AG08395 (cell line): ENCODE data around the gene TNFRSF6B.
"Not testable (repeated sequence)": the region's sequence is repeated elsewhere in the genome, so short reads cannot be mapped to it uniquely, and the experiment has no call there.

ENCODE experiments used
- DNase-seq: peaks from one replicate; pipeline ENCODE4 v3.0.0; 2012; ENCODE audit warnings: mixed read lengths, low spot score

Gene TNFRSF6B

DNA sequence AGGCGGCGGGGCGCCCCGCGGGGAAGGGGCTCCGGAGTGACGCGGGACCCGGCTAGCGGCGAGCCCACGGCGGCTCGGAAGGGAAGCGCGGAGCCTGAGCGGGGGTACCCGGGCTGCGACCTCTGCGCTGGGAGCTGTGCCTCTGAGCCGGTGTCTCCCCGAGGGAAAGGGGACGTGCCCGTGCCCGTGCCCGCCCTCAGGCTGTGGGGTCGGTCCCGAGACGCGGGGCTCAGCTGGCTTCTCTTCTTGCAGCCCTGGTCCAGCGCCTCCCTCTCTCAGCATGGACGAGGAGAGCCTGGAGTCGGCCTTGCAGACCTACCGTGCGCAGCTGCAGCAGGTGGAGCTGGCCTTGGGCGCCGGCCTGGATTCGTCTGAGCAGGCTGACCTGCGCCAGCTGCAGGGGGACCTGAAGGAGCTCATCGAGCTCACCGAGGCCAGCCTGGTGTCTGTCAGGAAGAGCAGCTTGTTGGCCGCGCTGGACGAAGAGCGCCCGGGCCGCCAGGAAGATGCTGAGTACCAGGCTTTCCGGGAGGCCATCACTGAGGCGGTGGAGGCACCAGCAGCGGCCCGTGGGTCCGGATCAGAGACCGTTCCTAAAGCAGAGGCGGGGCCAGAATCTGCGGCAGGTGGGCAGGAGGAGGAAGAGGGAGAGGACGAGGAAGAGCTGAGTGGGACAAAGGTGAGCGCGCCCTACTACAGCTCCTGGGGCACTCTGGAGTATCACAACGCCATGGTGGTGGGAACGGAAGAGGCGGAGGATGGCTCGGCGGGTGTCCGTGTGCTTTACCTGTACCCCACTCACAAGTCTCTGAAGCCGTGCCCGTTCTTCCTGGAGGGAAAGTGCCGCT is 12.1 kb downstream of the TNFRSF6B start:
- no peak for DNase-seq

DNA sequence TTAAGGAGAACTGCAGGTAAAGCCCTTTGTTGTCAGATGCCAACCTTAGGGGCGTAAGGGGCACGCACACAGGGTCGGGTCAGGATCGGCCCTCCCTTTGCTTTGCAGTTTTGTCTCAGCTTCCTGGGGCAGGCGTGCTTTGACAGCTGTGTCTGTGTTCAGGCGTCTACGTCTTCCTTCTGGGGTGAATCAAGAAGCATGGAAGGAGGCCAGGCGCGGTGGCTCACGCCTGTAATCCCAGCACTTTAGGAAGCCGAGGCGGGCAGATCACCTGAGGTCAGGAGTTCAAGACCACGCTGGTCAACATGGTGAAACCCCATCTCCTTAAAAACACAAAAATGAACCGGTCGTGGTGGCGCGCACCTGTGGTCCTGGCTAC is 12.7 kb downstream of the TNFRSF6B start:
- DNase-seq, result no peak

DNA sequence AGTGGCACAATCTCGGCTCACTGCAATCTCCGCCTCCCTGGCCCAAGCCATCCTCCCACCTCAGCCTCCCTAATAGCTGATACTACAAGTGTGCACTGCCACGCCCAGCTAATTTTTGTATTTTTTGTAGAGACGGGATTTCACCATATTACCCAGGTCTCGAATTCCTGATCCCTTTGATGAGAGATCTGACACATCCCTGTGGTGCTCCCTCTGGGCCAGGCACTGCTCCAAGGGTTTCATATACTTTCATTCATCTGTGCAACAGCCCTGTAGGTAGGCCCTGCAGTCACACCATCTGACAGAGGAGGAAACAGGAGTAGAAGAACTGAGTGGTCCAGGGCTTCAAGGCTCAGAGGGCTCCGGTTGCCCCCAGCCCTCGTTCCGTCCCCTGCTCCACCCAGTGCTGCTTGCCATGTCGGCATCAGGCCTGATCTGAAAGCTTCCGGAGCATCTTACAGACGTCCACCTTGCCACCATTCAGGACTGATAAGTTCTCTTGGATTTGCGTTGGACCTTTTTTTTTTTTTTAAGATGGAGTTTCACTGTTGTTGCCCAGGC is 14.7 kb downstream of the TNFRSF6B start:
- no peak for DNase-seq

DNA sequence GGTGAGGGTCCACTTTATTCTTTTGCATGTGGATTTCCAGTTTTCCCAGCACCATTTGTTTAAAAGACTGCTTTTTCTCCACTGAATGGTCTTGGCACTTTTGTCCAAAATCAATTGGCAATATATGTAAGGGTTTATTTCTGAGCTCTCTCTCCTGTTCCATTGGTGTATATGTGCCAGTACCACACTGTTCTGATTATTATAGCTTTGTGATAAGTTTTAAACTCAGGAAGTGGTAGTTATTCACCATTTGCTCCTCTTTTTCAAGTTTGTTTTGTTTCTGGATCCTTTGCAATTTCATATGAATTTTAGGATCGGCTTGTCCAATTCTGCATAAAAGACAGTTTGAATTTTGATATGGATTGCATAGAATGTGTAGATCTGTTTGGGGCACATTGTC is 15.7 kb downstream of the TNFRSF6B start:
- DNase-seq, result no peak

DNA sequence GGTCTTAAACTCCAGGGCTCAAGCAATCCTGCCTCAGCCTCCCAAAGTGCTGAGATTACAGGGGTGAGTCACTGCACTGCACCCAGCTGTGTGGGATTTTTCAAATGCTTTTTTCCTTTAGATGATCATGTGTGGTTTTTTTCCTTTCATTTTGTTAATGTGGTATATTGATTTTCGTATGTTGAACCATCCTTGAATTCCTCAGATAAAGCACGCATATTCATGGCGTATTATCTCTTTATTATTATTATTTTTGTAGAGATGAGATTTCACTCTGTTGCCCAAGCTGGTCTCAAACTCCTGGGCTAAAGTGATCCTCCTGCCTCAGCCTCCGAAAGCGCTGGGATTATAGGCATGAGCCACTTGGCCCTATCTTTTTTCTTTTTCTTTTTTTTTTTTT is 18.4 kb downstream of the TNFRSF6B start:
- no peak for DNase-seq

DNA sequence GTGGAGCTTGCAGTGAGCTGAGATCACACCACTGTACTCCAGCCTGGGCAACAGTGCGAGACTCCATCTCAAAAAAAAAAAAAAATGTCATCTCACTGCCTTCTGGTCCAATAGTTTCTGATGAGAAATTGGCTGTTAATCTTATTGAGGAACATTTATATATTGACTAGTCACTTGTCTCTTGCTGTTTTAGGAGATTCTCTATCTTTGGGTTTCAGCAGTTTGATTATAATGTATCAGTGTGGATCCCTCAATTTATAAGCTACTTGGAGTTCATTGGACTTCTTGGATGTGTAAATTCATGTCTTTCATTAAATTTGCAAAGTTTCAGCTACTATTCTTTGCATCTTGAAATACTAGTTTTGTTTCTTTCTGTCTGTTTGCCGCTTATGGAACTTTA is 22.5 kb downstream of the TNFRSF6B start:
- DNase-seq, result no peak

DNA sequence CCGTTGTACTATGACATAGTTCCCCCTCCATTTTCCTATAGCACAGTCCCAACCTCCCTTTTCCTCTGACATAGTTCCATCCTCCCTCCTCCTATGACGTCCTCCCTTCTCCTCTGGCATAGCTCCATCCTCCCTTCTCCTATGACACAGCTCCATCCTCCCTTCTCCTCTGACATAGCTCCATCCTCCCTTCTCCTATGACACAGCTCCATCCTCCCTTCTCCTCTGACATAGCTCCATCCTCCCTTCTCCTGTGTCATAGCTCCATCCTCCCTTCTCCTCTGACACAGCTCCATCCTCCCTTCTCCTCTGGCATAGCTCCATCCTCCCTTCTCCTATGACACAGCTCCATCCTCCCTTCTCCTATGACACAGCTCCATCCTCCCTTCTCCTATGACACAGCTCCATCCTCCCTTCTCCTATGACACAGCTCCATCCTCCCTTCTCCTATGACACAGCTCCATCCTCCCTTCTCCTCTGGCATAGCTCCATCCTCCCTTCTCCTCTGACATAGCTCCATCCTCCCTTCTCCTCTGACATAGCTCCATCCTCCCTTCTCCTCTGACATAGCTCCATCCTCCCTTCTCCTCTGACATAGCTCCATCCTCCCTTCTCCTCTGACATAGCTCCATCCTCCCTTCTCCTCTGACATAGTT is 26.6 kb downstream of the TNFRSF6B start:
- DNase-seq, result not testable (repeated sequence)

DNA sequence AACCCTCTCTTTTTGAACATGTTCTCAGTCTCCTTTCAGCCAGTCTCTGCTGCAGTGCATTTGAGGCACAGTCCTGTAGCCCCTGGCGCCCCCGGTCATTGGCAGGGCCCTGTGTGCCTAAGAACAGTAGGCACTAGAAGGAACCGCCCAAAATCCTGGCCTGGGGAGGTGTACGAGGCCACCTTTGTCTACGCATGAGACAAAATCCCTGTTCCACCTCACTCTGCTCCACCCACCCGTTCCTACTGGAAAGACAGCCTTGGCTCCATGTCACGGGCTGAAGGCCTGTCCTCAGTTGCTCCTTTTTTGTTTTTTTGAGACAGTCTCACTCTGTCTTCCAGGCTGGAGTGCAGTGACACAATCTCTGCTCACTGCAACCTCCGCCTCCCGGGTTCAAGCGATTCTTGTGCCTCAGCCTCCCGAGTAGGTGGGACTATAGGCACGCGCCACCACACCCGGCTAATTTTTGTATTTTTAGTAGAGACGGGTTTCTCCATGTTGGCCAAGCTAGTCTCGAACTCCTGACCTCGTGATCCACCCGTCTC is 33.8 kb downstream of the TNFRSF6B start:
- DNase-seq, result not testable (repeated sequence)

DNA sequence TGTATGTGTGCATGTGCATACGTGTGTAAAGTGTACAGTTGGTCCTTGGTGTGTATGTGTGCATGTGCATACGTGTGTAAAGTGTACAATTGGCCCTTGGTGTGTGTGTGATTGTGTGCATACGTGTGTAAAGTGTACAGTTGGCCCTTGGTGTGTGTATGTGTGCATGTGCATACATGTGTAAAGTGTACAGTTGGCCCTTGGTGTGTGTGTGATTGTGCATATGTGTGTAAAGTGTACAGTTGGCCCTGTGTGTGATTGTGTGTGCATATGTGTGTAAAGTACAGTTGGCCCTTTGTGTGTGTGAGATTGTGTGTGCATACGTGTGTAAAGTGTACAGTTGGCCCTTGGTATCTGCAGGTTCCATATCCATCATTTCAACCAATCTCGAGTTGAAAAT is 35.0 kb downstream of the TNFRSF6B start:
- no peak for DNase-seq

DNA sequence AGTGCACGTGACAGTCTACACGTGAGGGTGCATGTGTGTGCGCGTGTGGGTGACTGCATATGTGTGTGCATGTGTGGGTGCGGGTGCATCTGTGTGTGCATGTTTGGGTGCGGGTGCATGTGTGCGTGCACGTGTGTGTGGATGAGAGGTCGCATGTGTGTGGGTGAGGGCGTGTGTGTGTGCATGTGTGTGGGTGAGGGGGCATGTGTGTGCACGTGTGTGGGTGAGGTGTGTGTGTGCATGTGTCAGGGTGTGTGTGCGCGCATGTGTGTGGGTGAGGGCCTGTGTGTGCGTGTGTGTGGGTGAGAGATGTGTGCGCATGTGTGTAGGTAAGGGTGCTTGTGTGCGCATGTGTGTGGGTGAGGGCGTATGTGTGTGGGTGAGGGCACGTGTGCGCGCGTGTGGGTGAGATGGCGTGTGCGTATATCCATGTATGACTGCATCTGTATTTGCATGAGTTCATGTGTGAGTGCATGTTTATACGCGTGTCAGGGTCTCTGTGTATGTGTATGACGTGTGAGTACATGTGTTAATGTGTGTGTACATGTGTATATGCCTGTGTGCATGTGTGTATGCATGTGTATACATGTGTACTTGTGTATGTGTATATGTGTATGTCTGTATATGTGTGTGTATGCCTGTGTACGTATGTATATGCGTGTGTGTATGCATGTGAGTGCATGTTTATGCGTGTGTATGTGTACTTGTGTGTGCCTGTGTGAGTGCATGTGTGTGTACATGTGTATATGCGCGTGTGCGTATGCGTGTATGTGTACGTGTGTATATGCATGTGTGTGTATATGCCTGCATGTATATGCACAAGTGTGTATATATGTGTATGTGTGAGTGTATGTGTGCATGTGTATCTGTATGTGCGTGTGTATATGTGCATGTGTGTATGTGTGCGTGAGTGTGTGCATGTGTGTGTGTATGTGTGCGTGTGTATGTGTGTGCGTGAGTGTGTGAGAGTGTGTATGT is 36.0 kb downstream of the TNFRSF6B start:
- DNase-seq, result no peak

DNA sequence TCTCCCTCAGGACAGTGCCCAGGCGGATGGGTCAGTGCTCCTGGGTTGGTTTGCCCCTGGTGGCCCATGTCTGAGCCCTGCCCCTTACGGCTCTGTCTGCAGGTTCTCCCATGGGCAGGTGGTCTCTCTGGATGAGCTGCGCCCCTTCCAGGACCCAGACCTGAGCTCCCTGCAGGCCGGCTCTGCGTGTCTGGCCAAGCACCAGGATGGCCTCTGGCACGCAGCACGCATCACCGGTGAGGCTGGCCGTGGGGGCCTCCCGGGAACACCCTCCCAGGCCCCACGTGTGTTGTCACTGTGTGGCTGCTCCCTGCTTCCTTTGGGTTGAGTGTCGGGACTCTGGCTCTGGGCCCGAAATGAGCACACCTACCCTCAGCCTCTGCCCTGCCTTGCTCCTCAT is 36.7 kb downstream of the TNFRSF6B start:
- DNase-seq, result no peak

DNA sequence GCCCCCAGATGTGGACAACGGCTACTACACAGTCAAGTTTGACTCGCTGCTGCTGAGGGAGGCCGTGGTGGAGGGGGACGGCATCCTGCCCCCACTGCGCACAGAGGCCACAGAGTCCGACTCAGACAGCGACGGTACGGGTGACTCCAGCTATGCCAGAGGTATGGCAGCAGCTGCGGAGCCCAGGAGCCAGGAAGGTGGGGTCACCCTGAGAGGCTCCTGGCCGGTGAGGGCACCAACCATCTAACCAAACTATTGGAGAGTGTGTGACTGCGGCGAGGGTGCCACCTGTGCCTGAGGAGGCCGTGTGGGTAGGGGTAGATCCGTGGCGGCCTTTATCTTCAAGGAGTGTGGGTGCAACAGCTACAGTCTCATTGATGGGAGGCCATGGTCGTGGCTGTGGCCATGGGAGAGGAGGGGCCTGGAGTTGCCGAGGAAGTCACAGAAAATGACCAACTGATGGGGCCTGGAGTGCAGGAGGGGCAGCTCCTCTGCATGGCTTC is 37.2 kb downstream of the TNFRSF6B start:
- DNase-seq, result no peak

DNA sequence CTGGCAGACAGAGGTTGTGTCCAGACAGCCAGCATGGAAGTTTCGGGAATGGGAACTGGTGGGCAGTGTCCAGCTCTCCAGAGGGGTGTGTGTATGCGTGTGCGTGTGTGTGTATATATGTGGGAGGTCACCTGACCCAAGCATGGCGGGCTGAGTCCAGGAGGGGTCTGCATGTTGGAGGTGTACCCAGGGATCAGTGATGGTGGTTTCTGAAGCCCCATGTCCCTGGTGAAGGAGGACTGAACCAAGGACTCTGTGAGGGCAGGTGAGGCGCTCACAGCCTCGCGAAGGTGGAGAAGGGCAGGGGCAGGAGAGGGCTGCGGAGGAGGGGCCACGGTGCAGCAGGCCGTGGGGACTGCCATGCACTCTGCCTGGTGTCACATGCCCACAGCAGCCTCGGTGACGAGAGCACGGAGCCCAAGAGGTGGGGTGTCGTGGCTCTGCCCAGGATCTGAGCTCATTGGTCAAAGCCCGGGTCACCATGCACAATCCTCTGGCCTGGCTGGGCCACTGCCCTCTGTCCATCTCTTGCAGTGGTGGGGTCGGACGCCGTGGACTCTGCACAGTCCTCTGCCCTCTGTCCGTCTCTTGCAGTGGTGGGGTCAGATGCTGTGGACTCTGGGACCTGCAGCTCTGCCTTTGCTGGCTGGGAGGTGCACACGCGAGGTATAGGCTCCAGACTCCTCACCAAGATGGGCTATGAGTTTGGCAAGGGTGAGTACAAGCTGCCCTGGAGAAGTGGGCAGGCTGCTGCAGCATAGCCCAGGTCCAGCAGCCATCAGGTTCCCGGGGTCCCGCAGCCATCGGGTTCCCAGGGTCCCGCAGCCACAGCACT is 37.9 kb downstream of the TNFRSF6B start:
- no peak for DNase-seq

DNA sequence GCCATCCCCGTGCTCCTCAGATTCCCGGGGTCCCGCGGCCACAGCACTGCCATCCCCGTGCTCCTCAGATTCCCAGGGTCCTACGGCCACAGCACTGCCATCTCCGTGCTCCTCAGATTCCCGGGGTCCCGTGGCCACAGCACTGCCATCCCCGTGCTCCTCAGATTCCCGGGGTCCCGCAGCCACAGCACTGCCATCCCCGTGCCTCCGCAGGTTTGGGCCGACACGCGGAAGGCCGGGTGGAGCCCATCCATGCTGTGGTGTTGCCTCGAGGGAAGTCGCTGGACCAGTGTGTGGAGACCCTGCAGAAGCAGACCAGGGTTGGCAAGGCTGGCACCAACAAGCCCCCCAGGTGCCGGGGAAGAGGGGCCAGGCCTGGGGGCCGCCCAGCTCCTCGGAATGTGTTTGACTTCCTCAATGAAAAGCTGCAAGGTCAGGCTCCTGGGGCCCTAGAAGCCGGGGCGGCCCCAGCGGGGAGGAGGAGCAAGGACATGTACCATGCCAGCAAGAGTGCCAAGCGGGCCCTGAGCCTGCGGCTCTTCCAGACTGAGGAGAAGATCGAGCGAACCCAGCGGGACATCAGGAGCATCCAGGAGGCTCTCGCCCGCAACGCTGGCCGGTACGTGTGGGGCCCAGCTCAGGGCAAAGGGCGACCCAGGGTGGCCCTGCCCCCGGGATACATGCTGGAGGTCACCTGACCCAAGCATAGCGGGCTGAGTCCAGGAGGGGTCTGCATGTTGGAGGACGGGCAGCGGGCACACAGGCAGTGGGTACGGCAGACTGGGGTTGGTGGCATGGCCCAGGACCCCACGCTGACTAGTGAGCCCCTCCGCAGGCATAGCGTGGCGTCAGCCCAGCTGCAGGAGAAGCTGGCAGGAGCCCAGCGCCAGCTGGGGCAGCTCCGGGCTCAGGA is 38.8 kb downstream of the TNFRSF6B start:
- no peak for DNase-seq

DNA sequence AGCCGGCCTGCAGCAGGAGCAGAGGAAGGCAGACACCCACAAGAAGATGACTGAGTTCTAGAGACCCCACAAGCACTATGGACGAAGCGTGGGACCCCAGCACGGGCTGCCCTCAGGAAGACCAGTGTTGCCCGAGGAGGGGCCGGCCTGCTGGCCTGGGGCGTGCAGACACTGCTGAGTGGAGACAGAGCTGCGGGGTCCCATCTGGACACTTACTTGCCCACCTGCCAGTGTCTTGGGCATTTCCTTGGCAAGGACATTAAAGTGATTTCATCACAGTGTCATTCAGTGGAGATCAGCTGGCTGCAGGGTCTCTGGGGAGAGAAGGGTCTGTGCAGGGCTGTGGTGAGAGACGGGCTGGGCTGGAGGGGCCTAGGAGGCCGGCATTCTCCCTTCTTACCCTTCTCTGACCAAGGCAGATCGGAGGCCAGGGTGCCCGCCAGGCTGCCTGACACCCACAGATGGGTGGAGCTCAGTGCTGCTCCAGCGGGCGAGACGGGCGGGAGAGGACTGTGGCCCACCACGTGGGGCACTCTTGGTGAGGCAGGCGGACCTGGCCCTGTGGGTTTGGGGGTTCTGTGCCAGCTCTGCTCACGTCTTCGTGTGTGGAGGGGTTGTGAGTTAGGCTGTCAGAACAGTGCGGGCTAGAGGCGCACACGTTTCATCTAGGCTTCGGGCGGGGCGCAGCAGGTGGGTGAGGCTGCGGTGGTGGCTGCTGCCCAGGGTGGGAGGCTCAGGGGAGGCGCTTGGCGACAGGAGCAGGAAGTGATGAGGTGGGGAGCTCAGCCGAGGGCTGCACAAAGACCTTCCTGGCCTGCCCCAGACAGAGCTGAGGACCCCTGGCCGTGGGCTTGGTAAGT is 39.6 kb downstream of the TNFRSF6B start, which contains the start of gene LIME1:
Gene LIME1, plus strand, starts transcription at position 806 of the 860 bp plus-strand sequence. CDS start 886 bp downstream, outside the sequence.
- DNase-seq, result no peak

DNA sequence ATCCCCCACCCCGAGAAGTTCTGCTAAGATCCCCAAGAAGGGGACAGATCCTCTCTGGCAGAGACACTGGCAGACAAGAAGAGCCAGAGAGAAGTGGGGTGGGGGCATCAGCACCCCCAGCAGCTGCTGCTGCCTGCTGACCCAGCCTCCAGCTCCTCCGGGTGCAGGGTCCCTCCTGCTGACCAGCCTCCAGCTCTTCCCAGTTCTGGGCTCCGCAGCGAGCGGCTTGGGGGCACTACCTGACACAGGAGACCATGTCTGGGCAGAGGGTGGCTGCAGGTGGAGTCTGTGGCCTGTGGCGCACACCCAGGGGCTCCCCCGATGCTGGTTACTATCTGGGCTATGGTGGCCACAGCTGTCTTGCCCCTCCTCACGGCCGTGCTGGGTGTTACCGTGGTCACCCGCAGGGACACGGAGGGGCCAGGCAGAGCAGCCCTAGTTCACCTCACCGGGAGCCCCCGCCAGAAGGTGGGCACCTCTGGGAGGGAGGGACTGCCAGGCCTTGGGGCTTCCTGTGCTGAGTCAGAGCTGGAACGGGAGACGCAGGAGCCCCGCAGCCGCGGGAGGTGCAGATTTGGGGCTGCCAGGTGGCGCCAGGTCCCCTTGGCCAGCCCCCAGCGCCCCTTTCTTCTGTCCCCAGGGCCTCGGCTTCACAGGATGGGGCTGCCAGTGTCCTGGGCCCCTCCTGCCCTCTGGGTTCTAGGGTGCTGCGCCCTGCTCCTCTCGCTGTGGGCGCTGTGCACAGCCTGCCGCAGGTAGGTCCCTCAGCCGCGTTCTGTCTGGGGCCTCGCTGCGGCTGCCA is 40.6 kb downstream of the TNFRSF6B start:
- no peak for DNase-seq

DNA sequence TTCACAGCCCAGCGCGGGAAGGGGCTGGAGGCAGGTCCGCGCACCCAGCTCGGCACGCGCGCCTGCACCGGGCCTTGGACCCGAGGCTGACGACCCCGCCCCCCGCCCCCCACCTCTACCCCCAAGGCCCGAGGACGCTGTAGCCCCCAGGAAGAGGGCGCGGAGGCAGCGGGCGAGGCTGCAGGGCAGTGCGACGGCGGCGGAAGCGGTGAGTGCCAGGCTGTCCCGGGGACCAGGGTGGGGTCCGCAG is 41.2 kb downstream of the TNFRSF6B start:
- DNase-seq, result no peak
